WTC11 (cell line): ENCODE measurements around the gene FRMD4A.

Source experiments
- ATF1 ChIP-seq: sonication (generic); formaldehyde crosslinking; IDR thresholded peaks from 2 replicates; pipeline ENCODE4 v1.8.1; 2023; ENCODE audit warnings: mild to moderate bottlenecking, moderate library complexity, missing genetic modification reagents
- NR2C2 ChIP-seq: sonication (generic); formaldehyde crosslinking; IDR thresholded peaks from 2 replicates; pipeline ENCODE4 v1.8.0; 2022; ENCODE audit warnings: mild to moderate bottlenecking, missing genetic modification reagents
- TEAD4 ChIP-seq: sonication (generic); formaldehyde crosslinking; IDR thresholded peaks from 2 replicates; pipeline ENCODE4 v1.8.0; 2022; ENCODE audit warnings: mild to moderate bottlenecking, missing genetic modification reagents
- ZNF232 ChIP-seq: sonication (generic); formaldehyde crosslinking; IDR thresholded peaks from 2 replicates; pipeline ENCODE4 v1.8.0; 2022; ENCODE audit warnings: mild to moderate bottlenecking, missing genetic modification reagents
- TF ChIP-seq, protein P1 (sequence below): fragments of 250-450 bp; sonication (Bioruptor Pico); IDR thresholded peaks from 2 replicates; pipeline ENCODE4 v1.9.0; 2021; ENCODE audit warnings: moderate library complexity, mild to moderate bottlenecking, inconsistent platforms, borderline replicate concordance
- TF ChIP-seq, protein P2 (sequence below): fragments of 200-600 bp; IDR thresholded peaks from 2 replicates; pipeline ENCODE4 v1.8.0; 2022; ENCODE audit warnings: antibody characterized with exemption
- TF ChIP-seq, protein P3 (sequence below): sonication (generic); formaldehyde crosslinking; IDR thresholded peaks from 2 replicates; pipeline ENCODE4 v1.8.1; 2022; ENCODE audit warnings: low read depth, missing genetic modification reagents, borderline replicate concordance
- TF ChIP-seq, protein P4 (sequence below): sonication (generic); formaldehyde crosslinking; IDR thresholded peaks from 2 replicates; pipeline ENCODE4 v1.8.0; 2022; ENCODE audit warnings: mild to moderate bottlenecking, missing genetic modification reagents

DNA sequence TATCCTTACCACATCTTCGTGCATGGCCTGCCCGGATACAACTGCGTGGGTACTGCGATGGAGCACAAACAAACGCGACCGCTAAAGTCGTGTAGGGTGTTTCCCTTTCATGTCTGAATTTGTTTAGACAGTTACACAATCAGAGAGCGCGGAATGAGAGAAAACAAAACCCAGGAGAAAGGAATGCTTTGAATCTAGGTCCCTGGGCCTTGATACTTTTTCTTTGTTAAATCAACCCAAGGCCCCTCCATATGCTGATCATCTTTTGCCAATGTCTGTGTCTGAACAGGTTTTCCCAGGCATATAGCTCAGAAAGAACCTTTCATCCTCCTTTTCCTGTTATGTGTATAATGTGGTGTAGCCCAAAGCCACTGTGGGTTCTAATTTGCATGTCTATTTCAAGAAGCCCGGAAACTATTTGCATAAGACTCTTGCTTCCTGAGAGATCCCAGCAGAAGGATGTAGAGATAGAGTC lies 145.8 kb downstream of the FRMD4A start:
- TF ChIP-seq, protein P1, sequence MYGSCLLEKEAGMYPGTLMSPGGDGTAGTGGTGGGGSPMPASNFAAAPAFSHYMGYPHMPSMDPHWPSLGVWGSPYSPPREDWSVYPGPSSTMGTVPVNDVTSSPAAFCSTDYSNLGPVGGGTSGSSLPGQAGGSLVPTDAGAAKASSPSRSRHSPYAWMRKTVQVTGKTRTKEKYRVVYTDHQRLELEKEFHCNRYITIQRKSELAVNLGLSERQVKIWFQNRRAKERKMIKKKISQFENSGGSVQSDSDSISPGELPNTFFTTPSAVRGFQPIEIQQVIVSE (CRISPR knock-in tag): no peak
- TF ChIP-seq, protein P2, sequence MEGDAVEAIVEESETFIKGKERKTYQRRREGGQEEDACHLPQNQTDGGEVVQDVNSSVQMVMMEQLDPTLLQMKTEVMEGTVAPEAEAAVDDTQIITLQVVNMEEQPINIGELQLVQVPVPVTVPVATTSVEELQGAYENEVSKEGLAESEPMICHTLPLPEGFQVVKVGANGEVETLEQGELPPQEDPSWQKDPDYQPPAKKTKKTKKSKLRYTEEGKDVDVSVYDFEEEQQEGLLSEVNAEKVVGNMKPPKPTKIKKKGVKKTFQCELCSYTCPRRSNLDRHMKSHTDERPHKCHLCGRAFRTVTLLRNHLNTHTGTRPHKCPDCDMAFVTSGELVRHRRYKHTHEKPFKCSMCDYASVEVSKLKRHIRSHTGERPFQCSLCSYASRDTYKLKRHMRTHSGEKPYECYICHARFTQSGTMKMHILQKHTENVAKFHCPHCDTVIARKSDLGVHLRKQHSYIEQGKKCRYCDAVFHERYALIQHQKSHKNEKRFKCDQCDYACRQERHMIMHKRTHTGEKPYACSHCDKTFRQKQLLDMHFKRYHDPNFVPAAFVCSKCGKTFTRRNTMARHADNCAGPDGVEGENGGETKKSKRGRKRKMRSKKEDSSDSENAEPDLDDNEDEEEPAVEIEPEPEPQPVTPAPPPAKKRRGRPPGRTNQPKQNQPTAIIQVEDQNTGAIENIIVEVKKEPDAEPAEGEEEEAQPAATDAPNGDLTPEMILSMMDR: no peak
- TF ChIP-seq, protein P3, sequence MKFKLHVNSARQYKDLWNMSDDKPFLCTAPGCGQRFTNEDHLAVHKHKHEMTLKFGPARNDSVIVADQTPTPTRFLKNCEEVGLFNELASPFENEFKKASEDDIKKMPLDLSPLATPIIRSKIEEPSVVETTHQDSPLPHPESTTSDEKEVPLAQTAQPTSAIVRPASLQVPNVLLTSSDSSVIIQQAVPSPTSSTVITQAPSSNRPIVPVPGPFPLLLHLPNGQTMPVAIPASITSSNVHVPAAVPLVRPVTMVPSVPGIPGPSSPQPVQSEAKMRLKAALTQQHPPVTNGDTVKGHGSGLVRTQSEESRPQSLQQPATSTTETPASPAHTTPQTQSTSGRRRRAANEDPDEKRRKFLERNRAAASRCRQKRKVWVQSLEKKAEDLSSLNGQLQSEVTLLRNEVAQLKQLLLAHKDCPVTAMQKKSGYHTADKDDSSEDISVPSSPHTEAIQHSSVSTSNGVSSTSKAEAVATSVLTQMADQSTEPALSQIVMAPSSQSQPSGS (CRISPR knock-in tag): no peak
- TF ChIP-seq ATF1 (CRISPR knock-in tag) (no peak), NR2C2 (CRISPR knock-in tag) (no peak), TEAD4 (no peak), ZNF232 (CRISPR knock-in tag) (no peak)
- TF ChIP-seq, protein P4, sequence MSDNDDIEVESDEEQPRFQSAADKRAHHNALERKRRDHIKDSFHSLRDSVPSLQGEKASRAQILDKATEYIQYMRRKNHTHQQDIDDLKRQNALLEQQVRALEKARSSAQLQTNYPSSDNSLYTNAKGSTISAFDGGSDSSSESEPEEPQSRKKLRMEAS (CRISPR knock-in tag): no peak
